Measurements from ENCODE around the gene P2RX3.

DNA sequence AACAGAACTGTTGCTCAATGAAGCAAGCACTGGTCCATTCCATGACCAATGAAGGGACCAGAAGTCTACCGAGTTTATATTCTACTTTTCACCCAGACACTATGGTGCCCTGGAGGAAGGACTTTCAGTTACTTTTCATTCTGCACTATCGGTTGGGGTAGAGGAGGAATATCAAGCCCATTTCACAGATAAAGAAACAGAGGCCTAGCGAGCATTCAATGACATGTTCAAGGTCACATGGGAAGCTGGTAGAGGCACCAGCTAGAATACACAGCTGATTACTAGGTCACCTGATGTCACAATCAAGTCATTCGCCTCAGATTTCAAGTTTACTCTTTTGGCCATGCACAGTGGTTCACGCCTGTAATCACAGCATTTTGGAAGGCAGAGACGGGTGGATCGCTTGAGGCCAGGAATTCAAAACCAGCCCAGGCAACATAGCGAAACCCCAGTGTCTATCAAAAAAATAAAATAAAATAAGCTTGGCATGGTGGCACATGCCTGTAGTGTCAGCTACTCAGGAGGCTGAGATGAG lies 69.9 kb downstream of the P2RX3 start:
- TF ChIP-seq GATA2 (IDR thresholded peaks at IDR 0.05; ENCODE audit: low read depth, low read length), result no peak
- no peak for TF ChIP-seq GATA3 (IDR thresholded peaks at IDR 0.05; ENCODE audit: low read depth, low read length)
